Fibroblast of lung (primary cell): ENCODE measurements around the gene DGKZ. TPM values are rescaled to one million over a fixed set of nuclear protein-coding genes. Genes with fewer than 3 reads are reported as not detected.

Experiments used
- DNase-seq, 2 donors: peaks; one replicate each; pipeline versions ENCODE4 v3.0.0 to v3.0.0-alpha.2; 2010; ENCODE audit warnings: low read depth in 2 of 2
- H2AFZ ChIP-seq: 2 replicates; pipeline ENCODE4 v1.5.1; 2012; ENCODE audit warnings: low read length, control low read depth, inconsistent platforms
- H3K27ac ChIP-seq: 2 replicates; pipeline ENCODE4 v1.5.1; 2011; ENCODE audit warnings: low read length, control low read depth; ENCODE audit not compliant: insufficient read depth
- H3K27me3 ChIP-seq: 2 replicates; pipeline ENCODE4 v1.5.1; 2011; ENCODE audit warnings: mild to moderate bottlenecking, low read length; ENCODE audit not compliant: control insufficient read depth, insufficient read depth
- H3K36me3 ChIP-seq: 2 replicates; pipeline ENCODE4 v1.5.1; 2011; ENCODE audit warnings: low read length; ENCODE audit not compliant: control insufficient read depth, insufficient read depth
- H3K4me1 ChIP-seq: 2 replicates; pipeline ENCODE4 v1.5.1; 2011; ENCODE audit warnings: low read length; ENCODE audit not compliant: control insufficient read depth, insufficient read depth; ENCODE audit errors: extremely low read depth
- H3K4me2 ChIP-seq: 2 replicates; pipeline ENCODE4 v1.5.1; 2011; ENCODE audit warnings: low read length, control low read depth; ENCODE audit not compliant: insufficient read depth; ENCODE audit errors: extremely low read depth
- H3K4me3 ChIP-seq, 4 experiments: fragments of 200-600 bp in 1 of 4; sonication (generic) in 1 of 4; replicated peaks in 1 of 4; 2 replicates each; pipeline ENCODE4 v1.5.1; 2011 to 2016; ENCODE audit warnings: low read length in 4 of 4, low read depth in 3 of 4, mild to moderate bottlenecking in 3 of 4, control low read depth in 2 of 4, inconsistent platforms in 1 of 4, mixed read lengths in 1 of 4; ENCODE audit not compliant: insufficient read depth in 1 of 4; ENCODE audit errors: control extremely low read depth in 1 of 4
- H3K79me2 ChIP-seq: 2 replicates; pipeline ENCODE4 v1.5.1; 2012; ENCODE audit warnings: mild to moderate bottlenecking, low read length, inconsistent platforms; ENCODE audit not compliant: control insufficient read depth, insufficient read depth
- H3K9ac ChIP-seq: 2 replicates; pipeline ENCODE4 v1.5.1; 2011; ENCODE audit warnings: mild to moderate bottlenecking, low read length, control low read depth; ENCODE audit not compliant: insufficient read depth
- H3K9me3 ChIP-seq: 2 replicates; pipeline ENCODE4 v1.5.1; 2012; ENCODE audit warnings: low read depth, low read length; ENCODE audit not compliant: control insufficient read depth, insufficient read depth
- H4K20me1 ChIP-seq: 2 replicates; pipeline ENCODE4 v1.5.1; 2011; ENCODE audit warnings: low read length; ENCODE audit not compliant: control insufficient read depth, insufficient read depth; ENCODE audit errors: extremely low read depth
- CTCF ChIP-seq, 2 donors: IDR thresholded peaks in 1 of 2; conservative IDR thresholded peaks in 1 of 2; 1 replicate in 1 of 2; 2 replicates in 1 of 2; pipeline ENCODE4 v1.5.1; 2011 to 2012; ENCODE audit warnings: low read length in 2 of 2, control low read depth in 1 of 2, inconsistent platforms in 1 of 2, low read depth in 1 of 2, mild to moderate bottlenecking in 1 of 2
- EZH2 ChIP-seq: IDR thresholded peaks from 2 replicates; pipeline ENCODE4 v1.5.1; 2012; ENCODE audit warnings: low read length, control low read depth, mild to moderate bottlenecking; ENCODE audit errors: missing control alignments
- polyA plus RNA-seq, 2 donors: library from polyadenylated mRNA; depleted of rRNA in 1 of 2; stranded (reverse) in 1 of 2; unstranded in 1 of 2; fragments of >200 nt; gene quantifications; 2 replicates each; pipeline ENCODE4 v1.2.1, GENCODE V29; 2011 to 2012; ENCODE audit warnings: missing spikeins in 1 of 2
- total RNA-seq: library from RNA; depleted of rRNA; stranded (reverse); fragments of >200 nt; gene quantifications from 2 replicates; pipeline ENCODE4 v1.2.1, GENCODE V29; 2014

The DGKZ gene
- total and polyA plus RNA-seq, 2 donors (not counting 1 experiment from before 2014, with no cell fraction given) = 16.4 to 35.5 TPM

GRCh38 chr11:46414879-46415278, 67.6 kb downstream of the DGKZ start:
- TF ChIP-seq EZH2 (no peak), CTCF (conservative IDR thresholded peaks at IDR 0.05 in 1 of 2, IDR thresholded peaks at IDR 0.05 in 1 of 2; ENCODE audit: low read depth in 1 of 2, low read length in 2 of 2) (no peak)
- no peak for DNase-seq
- Histone ChIP-seq H3K4me2 (no peak overlapping the region), H3K9me3 (no peaks in the 10 kb centered on the region), H4K20me1 (no peaks in the 10 kb centered on the region), H3K79me2 (no peaks in the 10 kb centered on the region), H3K27me3 (no peaks in the 10 kb centered on the region), H3K4me3 (no peak overlapping the region), H3K4me1 (no peaks in the 10 kb centered on the region), H2AFZ (no peak overlapping the region), H3K36me3 (peaks cover 8% of the 10 kb centered on the region), H3K9ac (no peak overlapping the region), H3K27ac (no peak overlapping the region)

GRCh38 chr11:46417711-46418110, 70.4 kb downstream of the DGKZ start:
- Histone ChIP-seq H2AFZ (no peak overlapping the region), H3K36me3 (peaks cover 11% of the 10 kb centered on the region), H3K9ac (no peak overlapping the region), H3K4me3 (no peak overlapping the region), H3K4me1 (no peaks in the 10 kb centered on the region), H3K27ac (no peak overlapping the region), H3K79me2 (no peaks in the 10 kb centered on the region), H3K9me3 (no peaks in the 10 kb centered on the region), H3K27me3 (no peaks in the 10 kb centered on the region), H3K4me2 (no peak overlapping the region), H4K20me1 (no peaks in the 10 kb centered on the region)
- DNase-seq = no peak
- TF ChIP-seq EZH2 = no peak
- no peak for TF ChIP-seq CTCF (conservative IDR thresholded peaks at IDR 0.05 in 1 of 2, IDR thresholded peaks at IDR 0.05 in 1 of 2; ENCODE audit: low read depth in 1 of 2, low read length in 2 of 2)

GRCh38 chr11:46418751-46419150, 71.5 kb downstream of the DGKZ start:
- no peak for TF ChIP-seq CTCF (conservative IDR thresholded peaks at IDR 0.05 in 1 of 2, IDR thresholded peaks at IDR 0.05 in 1 of 2; ENCODE audit: low read depth in 1 of 2, low read length in 2 of 2)
- TF ChIP-seq EZH2 = no peak
- peaks cover 11% of the 10 kb centered on the region for H3K36me3 ChIP-seq
- no peak for DNase-seq
- H3K4me3 ChIP-seq = no peak overlapping the region
- no peak overlapping the region for H3K4me2 ChIP-seq
- H2AFZ ChIP-seq = no peak overlapping the region
- H3K27ac ChIP-seq = no peak overlapping the region
- no peaks in the 10 kb centered on the region for H3K79me2 ChIP-seq
- no peaks in the 10 kb centered on the region for H4K20me1 ChIP-seq
- H3K9me3 ChIP-seq = no peaks in the 10 kb centered on the region
- H3K4me1 ChIP-seq = no peaks in the 10 kb centered on the region
- H3K9ac ChIP-seq = no peak overlapping the region
- no peaks in the 10 kb centered on the region for H3K27me3 ChIP-seq
